H1 (cell line): ENCODE results near the gene NFIA. TPM values are rescaled to one million over a fixed set of nuclear protein-coding genes. Genes with fewer than 3 reads are reported as not detected.

Source experiments
- CTCF ChIA-PET: fragments of 300-600 bp; sonication (Branson Sonifier 250); formaldehyde crosslinking; loops from one replicate; lab custom pipeline; 2021; ENCODE audit not compliant: partially characterized antibody; lab: Charles Lee
- POLR2A ChIA-PET: fragments of 300-600 bp; sonication (Branson Sonifier 250); formaldehyde crosslinking; loops from one replicate; lab custom pipeline; 2021; ENCODE audit warnings: inconsistent platforms; ENCODE audit not compliant: partially characterized antibody; lab: Charles Lee
- DNase-seq, 2 experiments: peaks; one replicate each; pipeline versions ENCODE4 v3.0.0 to v3.0.0-alpha.2; 2010 to 2022; ENCODE audit warnings: low spot score in 2 of 2, low read depth in 1 of 2, mixed read lengths in 1 of 2
- FAIRE-seq: peaks from 2 replicates; lab custom pipeline; 2011; peaks lifted over from hg19 to GRCh38; lab: Jason Lieb, UNC
- H2AFZ ChIP-seq: 2 replicates; pipeline ENCODE4 v1.8.1; 2012; ENCODE audit warnings: low read length, inconsistent platforms
- H2AK5ac ChIP-seq: 2 replicates; pipeline ENCODE4 v1.6.1; 2013; ENCODE audit warnings: low read depth, low read length
- H2BK120ac ChIP-seq: replicated peaks from 2 replicates; pipeline ENCODE3; 2013; ENCODE audit warnings: low read depth, low read length, inconsistent platforms
- H2BK12ac ChIP-seq: 2 replicates; pipeline ENCODE4 v1.6.1; 2013; ENCODE audit warnings: low read depth, low read length
- H2BK15ac ChIP-seq: 2 replicates; pipeline ENCODE4 v1.6.1; 2013; ENCODE audit warnings: low read length
- H2BK20ac ChIP-seq: 2 replicates; pipeline ENCODE4 v1.6.1; 2013; ENCODE audit warnings: low read length
- H2BK5ac ChIP-seq: 2 replicates; pipeline ENCODE4 v1.6.1; 2013; ENCODE audit warnings: low read depth, low read length
- H3K14ac ChIP-seq: 2 replicates; pipeline ENCODE4 v1.6.1; 2013; ENCODE audit warnings: inconsistent platforms; ENCODE audit not compliant: insufficient read length
- H3K18ac ChIP-seq: 2 replicates; pipeline ENCODE4 v1.6.1; 2013; ENCODE audit warnings: low read length; ENCODE audit errors: extremely low read depth
- H3K23ac ChIP-seq: 2 replicates; pipeline ENCODE4 v1.6.1; 2013; ENCODE audit warnings: inconsistent platforms; ENCODE audit not compliant: insufficient read length
- H3K23me2 ChIP-seq: 2 replicates; pipeline ENCODE4 v1.6.1; 2013; ENCODE audit warnings: low read depth, low read length
- H3K27ac ChIP-seq: 2 replicates; pipeline ENCODE4 v1.6.1; 2011; ENCODE audit warnings: low read depth, low read length, inconsistent platforms
- H3K27me3 ChIP-seq, 4 experiments: replicated peaks in 1 of 4; 1 replicate in 1 of 4; 2 replicates in 3 of 4; pipeline versions ENCODE4 v1.6.1 to v1.8.1; 2011 to 2013; ENCODE audit warnings: low read length in 3 of 4, mild to moderate bottlenecking in 3 of 4, inconsistent platforms in 2 of 4, mixed read lengths in 2 of 4, moderate library complexity in 1 of 4; ENCODE audit not compliant: control insufficient read depth in 3 of 4, insufficient read depth in 3 of 4; ENCODE audit errors: extremely low read depth in 1 of 4
- H3K36me3 ChIP-seq, 4 experiments: 2 replicates each; pipeline versions ENCODE4 v1.6.1 to v1.8.1; 2011 to 2013; ENCODE audit warnings: mild to moderate bottlenecking in 4 of 4, low read length in 3 of 4, moderate library complexity in 2 of 4, control low read depth in 1 of 4, inconsistent platforms in 1 of 4; ENCODE audit not compliant: insufficient read depth in 4 of 4, control insufficient read depth in 2 of 4
- H3K4ac ChIP-seq: replicated peaks from 2 replicates; pipeline ENCODE3; 2013; ENCODE audit warnings: low read length, low read depth, mixed read lengths, inconsistent platforms; ENCODE audit not compliant: insufficient read length
- H3K4me1 ChIP-seq, 4 experiments: replicated peaks in 1 of 4; 1 replicate in 1 of 4; 2 replicates in 3 of 4; pipeline versions ENCODE4 v1.6.1 to v1.8.1; 2011 to 2013; ENCODE audit warnings: low read length in 3 of 4, inconsistent platforms in 2 of 4, mixed read lengths in 1 of 4; ENCODE audit not compliant: insufficient read depth in 4 of 4, control insufficient read depth in 3 of 4
- H3K4me2 ChIP-seq, 2 experiments: 2 replicates each; pipeline versions ENCODE4 v1.6.1 to v1.8.1; 2011 to 2013; ENCODE audit warnings: low read depth in 2 of 2, low read length in 2 of 2, control low read depth in 1 of 2, inconsistent platforms in 1 of 2, mild to moderate bottlenecking in 1 of 2; ENCODE audit not compliant: insufficient read depth in 1 of 2
- H3K4me3 ChIP-seq, 4 experiments: fragments of 200-600, 300-600 bp in 1 of 4; sonication (generic), shearing (Covaris generic), sonication (Bioruptor Twin) in 1 of 4; 2 replicates each; pipeline versions ENCODE4 v1.5.1 to v1.8.1; 2011 to 2016; ENCODE audit warnings: low read length in 4 of 4, low read depth in 3 of 4, control low read depth in 2 of 4, inconsistent platforms in 2 of 4, mild to moderate bottlenecking in 2 of 4, mixed read lengths in 1 of 4, moderate library complexity in 1 of 4; ENCODE audit not compliant: insufficient read depth in 2 of 4; ENCODE audit errors: extremely low read depth in 1 of 4
- H3K56ac ChIP-seq: replicated peaks from 2 replicates; pipeline ENCODE3; 2013; ENCODE audit warnings: low read depth, mild to moderate bottlenecking, mixed read lengths, low read length, inconsistent platforms; ENCODE audit not compliant: insufficient read length
- H3K79me1 ChIP-seq: 2 replicates; pipeline ENCODE4 v1.6.1; 2013; ENCODE audit warnings: low read depth, low read length, control low read depth
- H3K79me2 ChIP-seq, 2 experiments: 2 replicates each; pipeline versions ENCODE4 v1.6.1 to v1.8.1; 2012 to 2013; ENCODE audit warnings: low read length in 2 of 2, mild to moderate bottlenecking in 2 of 2, inconsistent platforms in 1 of 2; ENCODE audit not compliant: insufficient read depth in 2 of 2, control insufficient read depth in 1 of 2
- H3K9ac ChIP-seq, 4 experiments: replicated peaks in 1 of 4; 1 replicate in 1 of 4; 2 replicates in 3 of 4; pipeline versions ENCODE4 v1.6.1 to v1.8.1; 2011 to 2013; ENCODE audit warnings: low read depth in 3 of 4, low read length in 3 of 4, control low read depth in 2 of 4, mild to moderate bottlenecking in 2 of 4, moderate library complexity in 2 of 4, inconsistent platforms in 1 of 4; ENCODE audit errors: extremely low read depth in 1 of 4
- H3K9me3 ChIP-seq, 2 experiments: 2 replicates each; pipeline versions ENCODE4 v1.6.1 to v1.8.1; 2012 to 2013; ENCODE audit warnings: mild to moderate bottlenecking in 2 of 2, moderate library complexity in 2 of 2, control low read depth in 1 of 2, inconsistent platforms in 1 of 2, low read depth in 1 of 2, low read length in 1 of 2, mixed read lengths in 1 of 2; ENCODE audit not compliant: insufficient read depth in 2 of 2
- H4K20me1 ChIP-seq, 2 experiments: replicated peaks in 1 of 2; 2 replicates each; pipeline versions ENCODE3 to v1.8.1; 2011 to 2013; ENCODE audit warnings: inconsistent platforms in 2 of 2, low read length in 2 of 2, mild to moderate bottlenecking in 1 of 2; ENCODE audit not compliant: insufficient read depth in 2 of 2, control insufficient read depth in 1 of 2
- H4K5ac ChIP-seq: 2 replicates; pipeline ENCODE4 v1.6.1; 2013; ENCODE audit warnings: low read length, low read depth, mixed read lengths, inconsistent platforms; ENCODE audit not compliant: insufficient read length
- H4K8ac ChIP-seq: 2 replicates; pipeline ENCODE4 v1.8.0; 2013; ENCODE audit warnings: mild to moderate bottlenecking, moderate library complexity, low read length, inconsistent platforms; ENCODE audit not compliant: insufficient read depth; ENCODE audit errors: extremely low read depth
- H4K91ac ChIP-seq: replicated peaks from 2 replicates; pipeline ENCODE3; 2013; ENCODE audit warnings: low read length, mixed read lengths, inconsistent platforms; ENCODE audit not compliant: insufficient read length
- MAFK ChIP-seq: IDR thresholded peaks from 2 replicates; pipeline ENCODE4 v1.6.1; 2012; ENCODE audit warnings: low read depth, mild to moderate bottlenecking, improper control_type of control experiment, low read length
- SIX5 ChIP-seq: IDR thresholded peaks from 2 replicates; pipeline ENCODE4 v1.6.1; 2011; ENCODE audit warnings: mild to moderate bottlenecking, low read depth, low read length
- WGBS, 2 experiments: shearing (Covaris generic) in 1 of 2; methylation state at CpG; one replicate each; pipeline versions ENCODE4 v1.1.6 to v1.1.7; 2013 to 2015; ENCODE audit warnings: low lambda C conversion rate in 2 of 2, mixed read lengths in 2 of 2, inconsistent platforms in 1 of 2, low coverage in 1 of 2, missing lambda C conversion rate in 1 of 2; ENCODE audit not compliant: insufficient replicate concordance in 2 of 2, insufficient coverage in 1 of 2, insufficient read length in 1 of 2; ENCODE audit errors: extremely low coverage in 1 of 2, missing lambda C conversion rate in 1 of 2; 5-methylcytosine and 5-hydroxymethylcytosine counted together
- polyA plus RNA-seq, 7 experiments: library from polyadenylated mRNA; depleted of rRNA in 3 of 7; stranded (reverse) in 5 of 7; unstranded in 2 of 7; fragments of >200 nt in 5 of 7; fragments of 200-250 nt in 2 of 7; gene quantifications; 1 replicate in 5 of 7; 2 replicates in 1 of 7; 4 replicates in 1 of 7; pipeline versions ENCODE4 v1.2.1 to v1.2.3, GENCODE V29; 2011 to 2013; ENCODE audit warnings: missing spikeins in 2 of 7, mixed read lengths in 2 of 7
- total RNA-seq: library from RNA; stranded (reverse); fragmentation: NEBNext Ultra II Directional; extraction: Animal tissue kit (Norgen Biotek cat#: 25700); gene quantifications from 2 replicates; pipeline ENCODE4 v1.2.1, GENCODE V29; 2021

Gene NFIA
- total and polyA plus RNA-seq, 2 of the 8 experiments (the other 6 are each of a cell fraction or from before 2014, with no cell fraction given) = 1.8 to 2.3 TPM

DNA sequence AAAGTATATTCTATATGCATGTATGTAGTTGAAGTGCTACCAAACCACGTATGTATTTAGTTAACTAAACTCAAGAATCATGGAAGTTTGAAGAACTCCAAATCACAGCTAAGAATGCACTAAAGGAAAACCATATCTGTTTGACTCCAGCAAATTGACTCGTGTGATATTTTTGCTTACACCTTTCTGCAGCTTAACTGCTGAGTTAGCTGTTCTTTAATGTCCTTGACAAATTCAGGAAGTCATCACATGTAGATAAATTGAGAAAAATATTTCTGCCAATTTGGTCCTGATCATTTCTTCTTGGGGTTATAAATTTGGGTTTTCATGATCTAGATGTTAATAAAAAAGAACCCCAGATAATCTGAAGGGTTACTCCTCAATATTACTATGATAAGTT, 83.0 kb downstream of the NFIA start:
- no peak overlapping the region for H2AK5ac ChIP-seq
- no peaks in the 10 kb centered on the region for H4K20me1 ChIP-seq
- no peak for FAIRE-seq
- no peak overlapping the region for H4K91ac ChIP-seq
- no peak for DNase-seq
- no peaks in the 10 kb centered on the region for H3K79me2 ChIP-seq
- no peak overlapping the region for H3K4me3 ChIP-seq
- CTCF ChIA-PET = interaction anchor here (1.1 to 1.4 kb wide), 2 partner anchors 73 to 288 kb away, joined by 3 read pairs; no protein-coding TSS in a partner anchor
- no peak overlapping the region for H3K18ac ChIP-seq
- no peak overlapping the region for H3K4ac ChIP-seq
- H2BK5ac ChIP-seq = no peak overlapping the region
- no peak overlapping the region for H3K23ac ChIP-seq
- no peak overlapping the region for H2BK12ac ChIP-seq
- H3K4me2 ChIP-seq = no peak overlapping the region
- WGBS, 2 experiments = 88% methylated on average over 2 of the region's 2 CpGs; no CpG with 5 or more reads in 1 of the 2 experiments
- H4K5ac ChIP-seq = no peak overlapping the region
- H3K23me2 ChIP-seq = no peaks in the 10 kb centered on the region
- H2BK15ac ChIP-seq = no peak overlapping the region
- no peaks in the 10 kb centered on the region for H3K27me3 ChIP-seq
- 0 out of 2 replicates have a peak, but pooled peaks have one; percentile 6 for TF ChIP-seq MAFK
- no peak for TF ChIP-seq SIX5
- TF ChIP-seq, all 59 proteins: peak for 1
- H3K9ac ChIP-seq = no peak overlapping the region
- H3K4me1 ChIP-seq = peaks cover 0 to 2% (median 0%) of the 10 kb centered on the region in 4 experiments; a peak in 1 of 7 replicates
- POLR2A ChIA-PET = no interaction called here
- H4K8ac ChIP-seq = no peak overlapping the region
- H3K56ac ChIP-seq = no peak overlapping the region
- H3K9me3 ChIP-seq = no peaks in the 10 kb centered on the region
- H2BK20ac ChIP-seq = no peak overlapping the region
- H3K79me1 ChIP-seq = no peaks in the 10 kb centered on the region
- H2BK120ac ChIP-seq = no peak overlapping the region
- no peaks in the 10 kb centered on the region for H3K36me3 ChIP-seq
- H2AFZ ChIP-seq = no peak overlapping the region
- H3K27ac ChIP-seq = no peak overlapping the region
- no peak overlapping the region for H3K14ac ChIP-seq
